NOMO-1 (cell line): ENCODE measurements around the gene TERT.
"Not testable (repeated sequence)": the region's sequence is repeated elsewhere in the genome, so short reads cannot be mapped to it uniquely, and the experiment has no call there.

Experiments used
- DNase-seq, 2 experiments: peaks; one replicate each; lab custom pipeline; 2025; ENCODE audit not compliant: unreplicated experiment in 2 of 2; lab: John Stamatoyannopoulos, UW

Gene TERT

DNA sequence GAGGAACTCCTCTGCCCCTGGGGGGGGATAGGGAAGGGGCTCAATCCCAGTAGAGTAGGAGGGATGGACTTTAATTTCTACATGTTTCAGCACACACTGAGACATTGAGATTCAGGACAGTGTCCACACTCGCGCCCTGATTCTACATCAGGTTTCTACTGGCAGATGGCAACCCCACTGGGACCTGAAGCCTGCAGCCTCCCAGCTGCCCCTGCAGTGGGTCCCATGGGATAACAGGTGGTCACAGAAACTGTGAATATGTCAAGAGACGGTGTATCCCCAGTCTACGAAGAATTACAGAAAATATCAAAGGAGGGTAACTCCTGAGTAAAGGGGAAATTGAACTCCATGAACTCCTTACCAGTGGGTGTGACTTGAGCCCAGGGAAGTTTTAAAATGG lies 2.4 kb upstream of the TERT start:
- DNase-seq = no peak

- DNase-seq = no peak
Observed at GRCh38 chr5:1295650-1296037, 776 bp upstream of the TERT start.

DNA sequence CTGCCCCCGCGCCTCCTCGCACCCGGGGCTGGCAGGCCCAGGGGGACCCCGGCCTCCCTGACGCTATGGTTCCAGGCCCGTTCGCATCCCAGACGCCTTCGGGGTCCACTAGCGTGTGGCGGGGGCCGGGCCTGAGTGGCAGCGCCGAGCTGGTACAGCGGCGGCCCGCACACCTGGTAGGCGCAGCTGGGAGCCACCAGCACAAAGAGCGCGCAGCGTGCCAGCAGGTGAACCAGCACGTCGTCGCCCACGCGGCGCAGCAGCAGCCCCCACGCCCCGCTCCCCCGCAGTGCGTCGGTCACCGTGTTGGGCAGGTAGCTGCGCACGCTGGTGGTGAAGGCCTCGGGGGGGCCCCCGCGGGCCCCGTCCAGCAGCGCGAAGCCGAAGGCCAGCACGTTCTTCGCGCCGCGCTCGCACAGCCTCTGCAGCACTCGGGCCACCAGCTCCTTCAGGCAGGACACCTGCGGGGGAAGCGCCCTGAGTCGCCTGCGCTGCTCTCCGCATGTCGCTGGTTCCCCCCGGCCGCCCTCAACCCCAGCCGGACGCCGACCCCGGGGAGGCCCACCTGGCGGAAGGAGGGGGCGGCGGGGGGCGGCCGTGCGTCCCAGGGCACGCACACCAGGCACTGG lies 548 bp downstream of the TERT start:
- DNase-seq = no peak

DNA sequence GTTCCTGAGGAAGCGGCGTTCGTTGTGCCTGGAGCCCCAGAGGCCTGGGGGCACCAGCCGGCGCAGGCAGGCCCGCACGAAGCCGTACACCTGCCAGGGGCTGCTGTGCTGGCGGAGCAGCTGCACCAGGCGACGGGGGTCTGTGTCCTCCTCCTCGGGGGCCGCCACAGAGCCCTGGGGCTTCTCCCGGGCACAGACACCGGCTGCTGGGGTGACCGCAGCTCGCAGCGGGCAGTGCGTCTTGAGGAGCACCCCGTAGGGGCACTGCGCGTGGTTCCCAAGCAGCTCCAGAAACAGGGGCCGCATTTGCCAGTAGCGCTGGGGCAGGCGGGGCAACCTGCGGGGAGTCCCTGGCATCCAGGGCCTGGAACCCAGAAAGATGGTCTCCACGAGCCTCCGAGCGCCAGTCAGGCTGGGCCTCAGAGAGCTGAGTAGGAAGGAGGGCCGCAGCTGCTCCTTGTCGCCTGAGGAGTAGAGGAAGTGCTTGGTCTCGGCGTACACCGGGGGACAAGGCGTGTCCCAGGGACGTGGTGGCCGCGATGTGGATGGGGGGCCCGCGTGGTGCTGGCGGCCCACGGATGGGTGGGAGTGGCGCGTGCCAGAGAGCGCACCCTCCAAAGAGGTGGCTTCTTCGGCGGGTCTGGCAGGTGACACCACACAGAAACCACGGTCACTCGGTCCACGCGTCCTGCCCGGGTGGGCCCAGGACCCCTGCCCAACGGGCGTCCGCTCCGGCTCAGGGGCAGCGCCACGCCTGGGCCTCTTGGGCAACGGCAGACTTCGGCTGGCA lies 1.3 kb downstream of the TERT start:
- no peak for DNase-seq

- no peak for DNase-seq
Observed at GRCh38 chr5:1292846-1293415, 1.9 kb downstream of the TERT start.

DNA sequence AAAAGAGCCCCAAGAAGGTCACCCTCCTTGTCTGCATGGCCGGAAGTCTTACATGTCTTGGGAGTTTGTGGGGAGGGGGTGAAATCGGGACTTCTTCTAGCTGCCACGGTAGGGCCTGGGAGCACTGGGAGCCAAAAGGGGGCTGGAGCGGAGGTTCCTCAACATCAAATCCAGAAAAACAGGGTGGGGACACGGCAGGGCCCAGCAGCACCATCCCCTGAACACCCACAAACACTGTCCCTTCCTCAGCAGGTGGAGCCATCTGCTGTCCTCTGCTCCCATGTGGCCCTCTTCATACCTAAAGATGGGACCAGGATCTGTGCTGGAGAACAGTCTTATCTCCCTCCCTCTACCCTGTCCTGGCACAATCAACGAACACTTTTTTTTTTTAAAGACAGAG lies 2.7 kb downstream of the TERT start:
- DNase-seq = no peak

DNA sequence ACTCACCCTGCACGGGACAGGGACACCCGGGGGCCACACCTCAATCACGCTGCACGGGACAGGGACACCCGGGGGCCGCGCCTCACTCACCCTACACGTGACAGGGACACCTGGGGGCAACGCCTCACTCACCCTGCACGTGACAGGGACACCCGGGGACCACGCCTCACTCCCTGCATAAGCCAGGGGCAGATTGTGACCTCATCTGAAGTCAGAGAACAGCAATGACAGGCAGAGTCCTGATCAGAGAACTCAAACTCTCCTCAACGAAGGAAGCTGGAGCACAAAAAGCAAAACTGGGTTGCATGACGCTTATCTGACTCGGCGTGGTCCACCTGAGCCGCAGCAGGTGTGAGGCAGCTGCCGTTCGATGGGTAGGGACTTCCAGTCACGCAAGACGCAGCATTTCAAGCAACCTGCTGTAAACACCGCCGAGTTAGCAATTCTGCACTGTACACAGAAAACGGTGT lies 3.2 kb downstream of the TERT start:
- no peak for DNase-seq

DNA sequence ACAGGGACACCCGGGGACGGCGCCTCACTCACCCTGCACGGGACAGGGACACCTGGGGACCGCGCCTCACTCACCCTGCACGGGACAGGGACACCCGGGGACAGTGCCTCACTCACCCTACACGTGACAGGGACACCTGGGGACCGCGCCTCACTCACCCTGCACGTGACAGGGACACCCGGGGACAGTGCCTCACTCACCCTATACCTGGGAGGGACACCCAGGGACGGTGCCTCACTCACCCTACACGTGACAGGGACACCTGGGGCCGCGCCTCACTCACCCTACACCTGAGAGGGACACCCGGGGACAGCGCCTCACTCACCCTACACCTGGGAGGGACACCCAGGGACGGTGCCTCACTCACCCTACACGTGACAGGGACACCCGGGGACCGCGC lies 3.9 kb downstream of the TERT start:
- DNase-seq = not testable (repeated sequence)

DNA sequence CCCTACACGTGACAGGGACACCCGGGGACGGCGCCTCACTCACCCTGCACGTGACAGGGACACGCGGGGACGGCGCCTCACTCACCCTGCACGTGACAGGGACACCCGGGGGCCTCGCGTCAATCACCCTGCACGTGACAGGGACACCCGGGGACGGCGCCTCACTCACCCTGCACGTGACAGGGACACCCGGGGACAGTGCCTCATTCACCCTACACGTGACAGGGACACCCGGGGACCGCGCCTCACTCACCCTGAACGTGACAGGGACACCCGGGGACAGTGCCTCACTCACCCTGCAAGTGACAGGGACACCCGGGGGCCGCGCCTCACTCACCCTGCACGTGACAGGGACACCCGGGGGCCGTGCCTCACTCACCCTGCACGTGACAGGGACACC lies 5.3 kb downstream of the TERT start:
- not testable (repeated sequence) for DNase-seq

GRCh38 chr5:1288439-1289335 lies 6.2 kb downstream of the TERT start:
- no peak for DNase-seq

GRCh38 chr5:1285883-1286291 lies 9.0 kb downstream of the TERT start:
- DNase-seq = no peak

DNA sequence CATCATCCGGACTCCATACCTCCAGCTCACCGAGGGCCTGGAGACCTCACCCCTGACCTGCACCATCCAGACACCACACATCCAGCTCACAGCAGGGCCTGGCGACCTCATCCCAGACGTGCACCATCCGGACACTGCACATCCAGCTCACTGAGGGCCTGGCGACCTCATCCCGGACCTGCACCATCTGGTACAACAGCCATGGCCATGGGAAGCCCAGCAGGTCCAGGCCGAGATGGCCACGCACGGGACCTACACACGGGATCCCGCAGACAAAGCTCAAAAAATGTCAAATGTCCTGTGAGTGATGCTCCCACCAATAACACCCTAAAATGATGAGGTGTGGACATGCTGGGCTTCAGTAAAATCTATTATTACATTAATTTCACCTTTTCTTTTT lies 9.7 kb downstream of the TERT start:
- no peak for DNase-seq

- DNase-seq = not testable (repeated sequence)
Observed at GRCh38 chr5:1284336-1284970, 10.4 kb downstream of the TERT start.

DNA sequence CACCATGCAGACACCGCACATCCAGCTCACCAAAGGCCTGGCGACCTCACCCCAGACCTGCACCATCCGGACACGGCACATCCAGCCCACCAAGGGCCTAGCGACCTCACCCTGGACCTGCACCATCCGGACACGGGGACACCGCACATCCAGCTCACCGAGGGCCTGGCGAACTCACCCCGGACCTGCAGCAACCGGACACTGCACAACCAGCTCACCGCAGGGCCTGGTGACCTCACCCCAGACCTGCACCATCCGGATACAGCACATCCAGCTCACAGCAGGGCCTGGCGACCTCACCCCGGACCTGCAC lies 11.2 kb downstream of the TERT start:
- DNase-seq = not testable (repeated sequence)

DNA sequence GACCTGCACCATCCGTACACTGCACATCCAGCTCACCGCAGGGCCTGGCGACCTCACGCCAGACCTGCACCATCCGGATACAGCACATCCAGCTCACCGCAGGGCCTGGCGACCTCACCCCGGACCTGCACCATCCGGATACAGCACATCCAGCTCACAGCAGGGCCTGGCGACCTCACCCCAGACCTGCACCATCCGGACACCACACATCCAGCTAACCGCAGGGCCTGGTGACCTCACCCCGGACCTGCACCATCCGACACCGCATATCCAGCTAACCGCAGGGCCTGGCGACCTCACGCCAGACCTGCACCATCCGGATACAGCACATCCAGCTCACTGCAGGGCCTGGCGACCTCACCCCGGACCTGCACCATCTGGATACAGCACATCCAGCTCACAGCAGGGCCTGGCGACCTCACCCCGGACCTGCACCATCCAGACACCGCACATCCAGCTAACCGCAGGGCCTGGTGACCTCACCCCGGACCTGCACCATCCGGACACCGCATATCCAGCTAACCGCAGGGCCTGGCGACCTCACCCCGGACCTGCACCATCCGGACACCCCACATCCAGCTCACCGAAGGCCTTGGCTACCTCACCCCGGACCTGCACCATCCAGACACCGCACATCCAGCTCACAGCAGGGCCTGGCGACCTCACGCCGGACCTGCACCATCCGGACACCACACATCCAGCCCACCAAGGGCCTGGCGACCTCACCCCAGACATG lies 11.7 kb downstream of the TERT start:
- DNase-seq = not testable (repeated sequence)

- DNase-seq = no peak
Observed at GRCh38 chr5:1282131-1282992, 12.5 kb downstream of the TERT start.

DNA sequence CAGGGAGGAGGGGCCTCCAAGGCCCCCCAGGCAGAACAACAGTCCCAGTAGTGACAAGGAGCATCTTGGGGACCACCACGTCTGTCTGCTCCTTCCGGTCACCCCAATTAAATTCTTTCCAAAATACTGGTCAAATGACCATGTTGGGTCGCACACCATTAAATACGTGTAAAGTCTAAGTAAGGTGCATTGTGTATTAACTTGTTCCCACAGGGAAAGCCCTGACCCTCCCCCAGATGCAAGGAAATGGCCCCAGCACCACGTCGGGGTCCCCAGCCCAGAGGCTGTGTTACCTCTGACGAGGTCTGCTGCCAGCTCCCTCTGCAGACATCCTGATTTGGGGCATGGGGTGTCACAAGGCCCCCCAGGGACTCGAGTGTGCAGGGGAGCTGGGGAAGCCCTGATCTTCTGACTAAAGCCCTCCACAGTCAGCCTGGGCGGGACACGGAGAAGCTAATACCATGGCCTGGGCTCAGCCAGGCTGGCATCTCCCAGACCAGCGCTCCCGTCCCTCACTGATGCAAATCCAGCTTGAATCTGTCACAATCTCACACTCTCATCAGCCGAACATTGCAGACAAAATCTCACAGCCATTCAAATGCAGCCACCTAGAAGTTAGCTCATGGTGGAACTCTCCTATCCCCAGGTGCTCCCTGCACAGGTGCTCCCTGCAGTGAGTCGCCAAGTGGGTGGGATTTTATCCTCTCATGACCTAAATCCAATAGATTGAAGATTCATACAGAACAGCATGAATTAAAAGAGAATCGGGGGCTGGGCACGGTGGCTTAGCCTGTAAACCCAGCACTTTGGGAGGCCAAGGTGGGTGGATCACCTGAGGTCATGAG lies 13.6 kb downstream of the TERT start:
- DNase-seq = no peak
